NCI-H1694 (cell line): ENCODE results near the gene FAM81A.
"Not testable (repeated sequence)": the region's sequence is repeated elsewhere in the genome, so short reads cannot be mapped to it uniquely, and the experiment has no call there.

ENCODE experiments used
- DNase-seq: peaks from one replicate; lab custom pipeline; 2025; lab: John Stamatoyannopoulos, UW

Gene FAM81A

GRCh38 chr15:59428898-59429297, 9.1 kb upstream of the FAM81A start:
- not testable (repeated sequence) for DNase-seq

DNA sequence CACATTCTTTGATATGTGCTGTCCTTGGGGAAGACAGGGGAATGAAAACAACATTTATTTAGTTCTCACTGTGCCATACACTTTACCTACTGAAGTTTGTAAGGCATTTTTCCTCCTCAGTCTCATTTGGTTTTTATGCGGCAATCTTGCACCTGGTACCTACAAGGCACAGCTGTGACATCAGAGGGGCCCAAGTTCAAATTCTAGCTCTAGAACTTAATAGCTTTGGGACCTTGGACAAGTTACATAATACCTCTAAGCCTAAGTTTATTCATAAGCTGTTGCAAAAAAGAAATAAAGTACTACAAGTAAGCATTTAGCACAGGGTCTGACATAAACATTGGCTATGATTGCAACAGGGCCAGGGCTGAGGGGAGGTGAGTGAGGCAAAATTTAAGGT, 5.6 kb upstream of the FAM81A start:
- DNase-seq = no peak

- DNase-seq = no peak
These were observed 3.5 kb upstream of the FAM81A start for GRCh38 chr15:59434481-59434880.

DNA sequence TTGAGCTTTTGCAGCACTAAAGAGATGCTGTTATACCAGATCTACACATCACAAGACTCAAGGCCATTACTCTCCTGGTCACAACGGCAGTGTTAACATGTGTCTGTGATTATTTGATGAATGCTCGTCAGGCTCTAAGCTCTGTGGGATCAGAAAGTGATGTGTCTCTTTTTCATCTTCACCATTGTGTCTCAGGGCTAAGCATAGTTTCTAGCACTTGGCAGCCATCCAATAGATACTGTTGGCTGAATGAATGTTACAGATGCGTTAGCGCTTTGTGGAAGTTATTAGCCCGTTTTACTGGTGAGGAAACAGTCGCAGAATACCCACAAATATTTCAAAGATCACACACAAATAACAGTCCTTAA, 1.2 kb upstream of the FAM81A start:
- no peak for DNase-seq

DNA sequence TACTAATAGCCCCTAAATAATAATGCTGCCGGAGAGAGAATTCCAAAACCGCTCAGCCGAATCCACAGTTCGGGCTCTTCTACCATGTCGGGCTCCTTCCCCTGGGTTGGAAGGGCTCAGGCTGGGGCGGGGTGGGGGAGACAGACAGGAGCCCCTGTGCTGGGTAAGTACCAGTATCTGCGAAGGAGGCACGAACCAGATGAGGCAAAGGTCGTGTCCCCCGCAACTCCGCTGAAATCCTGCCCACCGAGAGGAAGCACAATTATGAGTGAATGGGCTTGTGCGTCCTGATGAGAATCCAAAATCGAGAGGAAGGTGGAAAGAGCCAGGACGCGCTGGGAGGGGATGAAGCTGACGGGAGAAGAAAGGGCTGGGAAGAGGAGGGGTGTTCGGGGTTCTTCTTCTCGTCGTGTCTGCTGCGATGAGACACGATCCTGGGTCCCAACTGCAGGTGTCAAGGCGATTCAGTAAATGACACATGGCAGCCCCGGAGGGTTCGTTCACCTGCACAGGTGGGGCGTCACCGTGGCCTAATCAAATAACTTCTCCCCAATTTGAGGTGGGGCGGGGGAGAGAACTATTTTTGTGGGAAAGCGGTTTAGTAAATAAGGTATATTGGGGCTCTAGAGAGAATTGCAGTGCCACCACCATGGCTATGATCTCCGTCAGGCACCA, 707 bp upstream of the FAM81A start:
- DNase-seq = no peak

- DNase-seq = no peak
These were observed 772 bp downstream of the FAM81A start for GRCh38 chr15:59438625-59439290.

GRCh38 chr15:59439576-59439975, 1.6 kb downstream of the FAM81A start:
- DNase-seq = no peak

DNA sequence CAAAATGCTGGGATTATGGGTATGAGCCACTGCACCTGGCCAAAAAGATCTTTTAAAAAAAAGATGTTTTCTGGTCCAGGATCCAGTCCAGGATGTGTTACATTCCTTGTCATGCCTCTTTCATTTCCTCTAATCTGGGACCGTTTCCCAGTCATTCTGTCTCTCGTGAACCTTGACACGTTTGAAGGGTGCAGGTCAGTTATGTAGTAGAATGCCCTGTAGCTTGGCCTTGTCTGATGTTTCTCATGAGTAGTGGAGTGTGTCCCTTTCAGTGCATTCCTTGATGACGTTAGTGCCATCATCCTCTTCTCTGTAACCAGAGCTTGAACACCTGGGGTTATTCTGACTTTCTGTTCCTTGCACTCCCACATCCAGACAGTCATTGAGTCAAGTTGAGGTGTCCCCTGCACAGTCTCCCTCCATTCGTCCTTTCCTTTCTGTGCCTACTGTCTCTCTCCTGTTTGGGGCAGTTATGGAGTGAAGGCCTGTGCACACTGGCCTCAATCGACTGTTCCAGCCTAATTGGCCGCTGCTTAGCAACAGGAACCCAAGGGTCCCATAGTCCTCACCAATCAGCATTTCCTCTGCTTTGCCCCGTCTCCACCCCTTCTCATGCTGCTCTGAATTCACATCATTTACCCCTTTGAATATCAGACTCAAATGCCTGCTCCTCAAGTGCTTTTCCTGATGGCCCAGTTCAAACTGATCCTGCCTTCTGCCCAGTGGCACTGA, 5.5 kb downstream of the FAM81A start:
- DNase-seq = no peak

GRCh38 chr15:59444081-59444835, 6.3 kb downstream of the FAM81A start:
- DNase-seq = no peak

DNA sequence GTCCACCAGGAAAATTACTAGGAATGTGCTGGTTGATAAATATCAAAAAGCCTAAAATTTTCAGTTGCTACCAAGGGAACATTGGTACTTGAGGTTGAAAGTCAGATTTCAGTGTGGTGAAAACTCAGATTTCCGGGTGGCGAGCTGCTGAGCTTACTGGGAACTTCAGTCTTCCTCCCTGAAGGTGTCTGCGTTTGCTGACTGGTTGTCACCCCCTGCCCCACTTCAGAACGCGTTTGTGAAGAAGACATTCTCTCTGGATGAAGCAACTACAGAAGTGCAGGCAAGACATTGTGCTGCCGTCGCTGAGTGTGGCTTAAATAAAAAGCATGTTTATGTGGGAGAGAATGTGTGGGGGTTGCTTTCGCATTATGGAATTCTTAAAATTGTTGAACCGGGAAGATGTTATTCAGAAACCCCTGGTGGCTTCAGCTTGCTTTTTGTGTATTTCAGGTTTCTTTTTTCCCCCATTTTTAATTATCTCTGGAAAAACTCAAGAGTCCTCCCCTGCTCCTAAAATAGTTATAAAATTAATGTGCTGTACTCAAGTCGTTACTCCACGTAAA, 7.1 kb downstream of the FAM81A start:
- DNase-seq = no peak

DNA sequence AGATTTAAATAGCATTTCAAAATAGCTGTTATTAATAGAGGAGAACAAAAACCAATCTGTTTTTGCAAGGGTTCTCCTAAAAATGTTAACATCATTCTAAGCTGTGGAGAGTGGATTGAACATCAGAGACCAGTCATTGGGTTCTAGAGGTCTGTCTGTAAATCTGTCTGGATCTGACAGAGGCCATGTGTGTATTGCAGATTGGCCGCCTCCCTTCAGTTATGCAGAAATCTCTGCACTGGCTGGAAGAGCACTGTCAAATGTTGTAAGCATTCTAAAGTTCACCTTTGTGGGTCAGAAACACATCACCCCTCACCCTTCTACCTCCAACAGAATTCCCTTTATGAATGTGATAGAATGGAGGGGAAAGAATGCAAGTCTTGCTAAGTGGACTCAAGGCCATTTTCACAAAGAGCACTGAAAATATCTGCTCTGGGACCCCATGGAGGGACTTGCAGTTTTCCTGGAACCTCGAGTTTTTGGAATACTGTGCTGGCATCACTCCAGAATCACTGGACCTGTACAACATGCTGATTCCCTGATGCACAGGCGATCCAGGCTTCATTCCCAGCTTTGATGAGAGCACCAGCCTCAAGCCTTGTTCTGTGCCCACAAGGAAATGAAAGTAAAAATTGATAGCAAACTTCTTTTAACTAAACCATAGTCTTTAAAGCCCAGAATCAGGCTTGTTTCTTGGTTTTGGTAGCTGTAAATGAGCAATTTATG, 8.4 kb downstream of the FAM81A start:
- DNase-seq = no peak

DNA sequence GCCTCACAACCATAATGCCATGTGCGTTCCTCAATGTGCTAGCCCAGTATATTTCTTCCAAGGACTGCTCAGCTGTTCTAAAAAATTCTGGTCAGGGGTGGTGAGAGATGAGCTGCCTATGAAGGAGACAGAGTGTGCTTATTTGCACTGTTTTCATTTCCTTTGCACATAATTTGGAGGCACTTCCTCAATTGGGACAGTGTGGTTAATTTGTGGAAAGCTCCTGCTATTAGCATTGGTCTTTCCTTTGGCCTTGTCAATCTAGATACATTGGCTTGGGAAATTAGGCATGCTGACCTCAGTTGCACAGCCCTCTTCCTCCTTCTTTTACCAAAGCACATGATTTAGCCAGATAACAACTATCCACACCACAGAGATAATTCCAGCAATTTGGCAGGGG, 9.4 kb downstream of the FAM81A start:
- DNase-seq = no peak

DNA sequence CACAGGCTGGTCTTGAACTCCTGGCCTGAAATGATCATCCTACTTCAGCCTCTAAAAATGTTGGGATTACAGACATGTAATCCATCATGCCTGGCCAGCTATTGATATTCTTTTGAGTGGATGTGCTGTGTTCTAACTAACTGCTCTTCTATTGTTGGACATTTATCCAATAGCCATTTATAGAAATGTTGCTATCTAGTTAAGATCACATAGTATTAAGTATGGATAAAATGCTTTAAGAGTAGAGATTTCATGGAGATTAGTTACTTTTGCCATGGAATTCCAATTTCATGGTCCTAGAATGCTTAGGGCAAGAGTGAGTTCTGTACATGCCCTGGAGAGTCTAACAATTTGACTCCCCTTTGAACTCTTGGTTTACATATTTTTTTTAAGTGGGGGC, 10.9 kb downstream of the FAM81A start:
- DNase-seq = no peak

DNA sequence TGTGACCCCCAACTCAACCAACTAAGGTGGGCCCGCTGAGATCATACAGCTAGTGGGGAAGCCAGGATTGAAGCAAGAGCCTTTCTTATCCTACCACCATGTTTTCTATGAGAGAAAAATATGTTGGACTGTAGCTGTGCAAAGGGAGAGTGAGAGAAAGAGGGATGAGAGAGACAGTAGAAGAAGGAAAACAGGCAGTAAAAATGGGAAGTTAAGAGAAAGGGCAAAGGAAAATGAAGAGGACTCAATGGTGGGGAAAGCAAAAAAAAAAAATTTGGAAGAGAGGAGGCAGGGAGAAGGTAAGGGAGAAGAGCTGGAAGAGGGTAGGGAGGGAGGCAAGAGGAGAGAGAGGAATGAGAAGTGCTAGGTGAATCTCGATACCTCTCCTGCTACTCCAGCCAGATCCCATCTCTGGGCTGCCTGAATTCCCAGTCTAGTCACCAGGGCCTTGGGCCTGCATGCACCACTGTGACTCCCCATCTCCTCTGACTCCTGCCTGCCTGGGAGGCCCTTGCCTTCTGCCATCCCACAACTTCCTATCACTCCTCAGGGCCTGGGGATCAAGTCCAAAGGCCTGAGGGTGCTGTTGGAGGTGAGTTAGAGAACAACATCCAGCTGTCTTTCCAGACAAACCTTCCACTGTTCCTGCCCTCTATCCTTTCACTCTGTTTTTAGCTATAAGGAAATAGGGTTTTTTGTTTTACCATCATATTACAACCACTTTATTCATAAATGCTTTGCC, 15.7 kb downstream of the FAM81A start:
- no peak for DNase-seq

DNA sequence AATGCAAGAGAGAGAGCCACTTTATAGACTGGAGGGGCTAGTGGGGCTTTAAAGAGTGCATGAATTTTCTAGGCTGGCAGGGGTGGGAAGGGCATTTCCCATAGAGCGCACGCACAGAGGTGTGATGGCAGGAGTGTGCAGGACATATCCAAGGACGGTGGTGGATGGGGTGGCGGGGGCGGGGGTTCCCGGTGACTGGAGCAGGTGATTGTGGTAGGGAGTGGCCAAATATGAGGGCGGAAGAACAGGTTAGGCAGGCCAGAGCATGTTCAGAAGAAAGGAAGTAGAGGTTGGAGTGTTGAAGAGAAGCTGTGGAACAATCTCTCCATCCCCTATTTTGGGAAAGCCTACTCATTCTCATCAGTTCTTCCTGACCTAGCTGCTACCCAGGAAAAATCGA, 18.1 kb downstream of the FAM81A start:
- DNase-seq = no peak

- no peak for DNase-seq
These were observed 19.1 kb downstream of the FAM81A start for GRCh38 chr15:59457103-59457502.

GRCh38 chr15:59461521-59461920, 23.5 kb downstream of the FAM81A start:
- DNase-seq = no peak

- DNase-seq = no peak
These were observed 35.2 kb downstream of the FAM81A start for GRCh38 chr15:59473226-59473625.

DNA sequence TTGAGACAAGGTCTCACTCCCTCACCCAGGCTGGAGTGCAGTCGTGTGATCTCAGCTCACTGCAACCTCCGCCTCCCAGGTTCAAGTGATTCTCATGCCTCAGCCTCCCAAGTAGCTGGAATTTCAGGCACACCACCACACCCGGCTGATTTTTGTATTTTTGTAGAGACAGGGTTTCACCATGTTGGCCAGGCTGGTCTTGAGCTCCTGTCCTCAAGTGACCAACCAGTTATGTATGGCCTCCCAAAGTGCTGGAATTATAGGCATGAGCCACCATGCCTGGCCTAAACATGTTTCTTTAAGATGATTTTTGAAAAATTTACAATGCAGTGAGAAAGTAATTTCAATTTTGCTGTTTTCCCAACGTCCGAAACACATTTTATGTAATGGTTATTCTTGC, 37.2 kb downstream of the FAM81A start:
- not testable (repeated sequence) for DNase-seq

DNA sequence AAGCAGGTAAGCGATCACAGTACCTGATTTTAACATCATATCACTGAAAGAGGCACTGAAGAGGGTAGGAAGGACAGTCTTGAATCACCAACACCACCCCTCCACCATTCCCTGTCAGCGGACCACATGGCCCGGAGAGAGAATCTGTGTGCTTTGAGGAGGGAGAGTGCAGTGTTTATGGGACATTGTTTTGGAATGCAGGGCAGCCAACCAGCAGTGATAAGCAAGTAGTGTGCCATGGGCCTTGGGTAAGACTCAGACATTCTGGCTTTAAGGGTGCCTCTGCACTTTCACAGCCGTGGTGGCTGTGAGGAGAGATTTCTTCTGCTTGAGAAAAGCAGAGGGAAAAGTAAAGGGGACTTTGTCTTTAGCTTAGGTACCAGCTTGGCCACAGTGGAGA, 46.4 kb downstream of the FAM81A start:
- DNase-seq = no peak

GRCh38 chr15:59485036-59485435, 47.0 kb downstream of the FAM81A start:
- no peak for DNase-seq
